ENCODE data around the gene ALCAM.

DNA sequence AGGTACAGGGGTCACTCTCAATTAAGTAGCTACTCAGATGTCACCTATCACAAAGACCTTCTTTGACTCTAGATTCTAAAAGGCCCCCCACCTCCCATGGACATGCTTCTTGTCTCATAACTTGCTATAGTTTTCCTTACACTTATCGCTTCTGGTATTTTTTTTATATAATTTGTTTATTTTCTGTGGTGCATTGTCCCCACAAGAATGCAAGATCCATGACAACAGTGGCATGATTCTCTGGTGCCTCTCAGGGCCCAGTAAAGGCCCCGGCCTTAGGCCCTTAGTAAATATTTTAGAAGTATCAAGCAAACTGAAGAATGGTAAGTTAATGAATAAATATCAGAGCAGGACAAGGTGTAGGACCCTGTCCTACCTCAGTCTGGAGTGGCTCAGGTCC is 253.5 kb downstream of the ALCAM start:
- no peak for TF ChIP-seq EZH2phosphoT487 (IDR thresholded peaks at IDR 0.05; ENCODE audit: borderline replicate concordance, low read depth, low read length)
- TF ChIP-seq CTCF (conservative IDR thresholded peaks at IDR 0.05; ENCODE audit: low read length): no peak

Measured in OCI-LY7 (cell line).